GM21526 (cell line): ENCODE results near the gene ABI3BP.

Source experiments
- ATAC-seq: cut with Tn5 transposase; IDR thresholded peaks from one replicate; pipeline ENCODE4 v1.9.1; 2021; ENCODE audit warnings: moderate library complexity; ENCODE audit not compliant: unreplicated experiment, low FRiP score

Gene ABI3BP

DNA sequence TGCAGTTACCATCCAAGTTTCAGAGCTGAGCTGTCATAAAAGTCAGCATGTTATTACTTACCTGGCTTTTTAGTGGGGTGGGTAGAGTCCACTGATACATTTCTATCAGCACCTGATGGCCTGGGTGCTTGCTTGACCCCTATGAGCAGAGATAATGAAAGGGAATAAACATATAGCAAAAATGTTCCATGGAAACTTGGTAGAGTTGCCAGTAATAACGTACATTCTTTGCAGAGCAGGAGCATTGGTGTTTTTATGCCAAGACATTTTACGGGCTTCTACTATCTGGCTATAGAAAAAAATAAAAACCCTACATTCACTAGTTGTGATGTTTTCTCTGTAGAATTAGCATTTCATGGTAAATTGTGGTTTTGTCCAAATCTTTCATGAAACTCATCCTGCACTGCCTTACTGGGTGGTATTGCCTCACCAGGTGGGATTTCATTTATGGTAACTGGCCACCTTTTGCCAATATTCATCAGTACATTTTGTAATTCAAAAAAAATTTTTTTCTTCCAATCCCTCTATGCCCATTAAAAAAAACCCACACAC lies 213.1 kb downstream of the ABI3BP start:
- no peak for ATAC-seq

DNA sequence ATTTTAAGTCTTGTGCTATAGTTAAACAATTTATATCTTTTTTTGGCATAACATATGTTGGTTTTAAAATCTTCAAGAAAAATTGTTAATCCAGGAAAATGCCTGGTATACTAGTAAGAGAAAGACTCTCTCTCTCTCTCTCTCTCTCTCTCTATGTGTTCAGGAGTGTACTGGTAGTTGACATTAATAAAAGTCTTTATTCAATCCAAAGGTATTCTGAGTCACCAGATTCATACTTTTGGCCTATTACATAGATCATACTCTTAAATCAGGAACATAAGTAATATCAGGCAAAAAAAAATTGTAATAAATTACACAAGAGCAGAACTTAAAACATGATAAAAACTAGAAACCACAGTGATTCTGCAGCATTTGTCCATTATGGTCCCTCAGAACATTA lies 213.7 kb downstream of the ABI3BP start:
- ATAC-seq, result no peak

DNA sequence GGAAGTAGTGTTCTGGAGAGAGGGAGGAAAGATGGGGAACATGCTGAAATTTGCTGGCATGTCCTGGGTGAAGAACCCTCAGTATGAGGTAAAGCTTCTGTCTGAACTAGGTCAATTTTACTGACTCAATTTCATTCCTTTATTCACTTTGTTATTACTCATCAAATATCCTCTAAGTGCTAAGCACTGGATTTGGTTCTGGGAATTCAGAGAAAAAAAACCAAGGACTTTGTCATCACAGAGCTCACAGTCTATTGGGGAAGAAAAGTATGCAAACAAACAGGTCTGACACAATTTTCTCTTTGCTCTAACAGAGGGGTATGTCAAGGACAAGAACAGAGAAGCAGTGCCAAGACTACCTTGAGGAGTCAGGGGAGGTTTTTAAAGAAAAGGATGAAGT lies 215.9 kb downstream of the ABI3BP start:
- ATAC-seq, result no peak

DNA sequence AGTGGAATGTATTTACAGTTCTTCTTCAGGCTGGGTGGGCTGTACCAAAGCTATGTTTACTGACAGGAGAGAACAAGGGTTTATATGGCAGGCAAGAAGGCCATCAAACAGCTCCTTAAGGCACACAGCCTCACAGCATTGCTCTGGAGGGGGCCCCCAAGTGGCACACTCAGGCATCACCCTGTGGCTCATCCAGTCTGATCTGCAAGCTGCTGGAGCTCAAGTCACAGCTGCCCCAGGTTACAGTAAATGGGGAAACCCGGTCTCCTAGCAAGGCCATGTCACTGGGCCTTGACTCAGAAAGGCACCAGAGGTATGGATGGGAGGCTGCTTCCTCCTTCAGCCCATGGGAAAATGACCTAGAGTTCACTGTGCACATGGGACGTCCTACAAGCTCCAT lies 216.5 kb downstream of the ABI3BP start:
- no peak for ATAC-seq

DNA sequence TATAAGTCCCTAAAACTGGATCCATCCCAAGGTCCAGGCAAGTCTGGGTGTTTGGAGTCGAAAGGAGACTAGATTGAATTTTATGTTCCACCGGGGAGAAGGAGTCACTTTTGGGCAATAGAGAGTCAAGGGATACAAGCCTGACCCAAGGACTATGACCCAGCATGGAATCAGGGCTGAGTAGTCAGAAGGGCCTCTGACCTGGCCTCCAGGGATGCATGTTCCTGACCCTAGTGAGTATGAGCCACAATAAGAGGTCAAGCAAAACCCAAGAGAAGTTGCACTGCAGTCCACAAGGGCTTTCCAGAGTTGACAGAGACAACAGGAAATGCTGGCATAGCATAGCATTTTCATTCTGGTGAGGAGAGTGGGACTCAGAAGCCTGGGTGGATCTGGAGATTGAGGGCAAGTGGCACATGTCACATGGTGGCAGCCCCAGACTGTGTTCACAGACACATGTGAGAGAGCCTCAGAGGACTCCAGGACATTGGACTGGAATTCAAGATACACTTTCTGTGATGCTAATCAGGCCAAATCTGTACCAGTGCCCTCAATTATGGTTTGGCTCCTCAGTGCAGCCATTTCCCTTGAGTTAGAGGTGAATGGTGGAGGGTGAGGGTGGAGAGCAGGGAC lies 217.0 kb downstream of the ABI3BP start:
- no peak for ATAC-seq

DNA sequence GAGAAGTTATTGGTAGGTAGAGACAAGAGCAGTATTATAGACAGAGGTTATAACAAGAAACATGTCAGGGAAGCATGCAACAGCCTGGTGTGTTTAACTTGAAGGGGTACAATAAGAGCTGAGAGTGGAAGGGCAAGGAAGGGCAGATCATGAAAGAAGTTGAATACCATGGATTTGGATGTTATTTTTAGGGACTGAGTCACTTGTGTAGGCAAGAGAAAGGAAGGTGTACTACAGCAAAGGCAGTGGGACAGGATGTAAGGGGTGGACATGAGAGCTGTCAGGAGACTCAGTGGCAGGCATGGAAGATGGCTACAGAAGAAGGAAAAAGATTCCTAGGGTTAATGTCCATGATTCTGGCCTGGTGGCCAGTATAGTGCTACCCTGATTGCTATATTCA lies 217.6 kb downstream of the ABI3BP start:
- no peak for ATAC-seq

DNA sequence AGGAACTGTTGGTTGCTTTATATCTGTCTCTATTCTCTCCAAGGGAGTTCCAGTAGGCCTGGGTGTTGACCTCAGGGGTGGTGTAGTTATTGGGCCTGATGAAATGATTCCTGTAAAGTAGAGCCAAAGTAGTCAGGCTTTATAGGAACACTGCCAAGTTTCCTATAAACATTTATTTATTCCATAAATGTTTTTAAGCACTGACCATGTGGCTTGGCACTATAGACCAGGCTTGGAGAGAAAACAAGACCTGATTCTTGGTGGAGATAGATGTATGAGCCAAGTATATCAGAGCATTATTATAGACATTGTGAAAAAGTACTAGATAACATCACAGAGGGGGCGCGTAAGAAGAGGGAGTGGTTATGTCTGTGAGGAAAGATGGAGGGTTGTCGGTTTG lies 218.0 kb downstream of the ABI3BP start:
- ATAC-seq, result no peak

DNA sequence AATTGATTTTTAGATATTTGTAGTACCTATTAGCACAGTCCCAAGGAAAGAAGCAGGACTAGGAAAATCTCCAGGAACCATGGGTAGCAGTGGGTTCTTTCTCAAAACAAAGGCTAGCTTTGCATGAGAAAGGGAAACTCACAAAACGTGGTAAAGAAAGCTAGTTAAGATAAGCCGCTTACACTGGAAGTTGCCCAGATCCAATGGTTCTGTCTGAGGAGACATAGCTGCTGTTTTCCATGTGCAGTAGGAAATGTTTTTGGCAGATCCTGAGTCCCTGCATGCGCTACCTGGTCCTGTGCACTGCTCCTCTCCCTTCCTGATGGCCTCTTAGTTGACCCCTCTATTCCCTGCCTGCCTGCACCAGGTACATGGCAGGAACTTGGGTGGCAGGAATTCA lies 223.5 kb downstream of the ABI3BP start:
- no peak for ATAC-seq

DNA sequence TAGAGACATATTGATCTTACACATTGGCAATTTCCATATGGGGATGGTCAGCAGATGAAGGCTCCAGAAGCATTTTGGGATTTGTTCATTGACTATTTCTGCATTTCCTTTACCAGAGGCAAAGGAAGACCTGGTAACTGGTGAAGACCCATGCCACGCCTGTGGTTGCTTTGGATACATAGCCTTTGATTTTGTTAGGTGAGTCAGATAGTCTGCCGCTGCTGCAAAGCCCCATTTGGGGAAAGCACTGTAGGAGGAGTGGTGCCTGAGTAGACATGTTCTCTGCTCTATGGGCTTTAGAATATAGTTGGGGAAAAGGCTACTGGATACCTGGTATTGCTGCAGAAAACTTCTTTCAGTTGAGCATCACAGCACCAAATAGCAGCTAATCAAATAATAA lies 227.2 kb downstream of the ABI3BP start:
- ATAC-seq, result no peak

DNA sequence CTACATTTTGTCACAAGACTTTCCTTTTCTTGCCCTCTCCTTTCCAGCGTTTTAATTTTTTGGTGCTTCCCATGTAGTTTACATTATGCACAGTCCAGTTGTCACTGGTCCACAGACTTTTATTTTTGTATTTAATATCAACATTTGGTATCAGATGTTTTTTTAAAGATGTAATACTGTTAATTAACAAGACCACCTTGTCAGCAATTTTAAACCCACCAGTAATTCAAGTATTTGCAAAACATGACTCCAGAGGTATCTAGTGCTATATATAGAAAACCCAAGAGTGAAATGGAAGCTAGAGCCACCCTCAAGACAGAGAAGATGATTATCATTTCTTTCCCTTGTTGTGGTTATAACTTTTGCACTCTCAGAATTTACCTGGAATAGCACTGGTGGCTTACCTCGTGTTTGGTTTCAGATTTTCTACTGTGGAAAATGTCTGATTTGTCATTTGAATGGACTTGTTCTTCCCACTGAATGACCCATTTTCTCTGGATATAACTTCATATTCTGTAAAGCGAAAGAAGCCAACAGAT lies 227.7 kb downstream of the ABI3BP start:
- ATAC-seq, result no peak

DNA sequence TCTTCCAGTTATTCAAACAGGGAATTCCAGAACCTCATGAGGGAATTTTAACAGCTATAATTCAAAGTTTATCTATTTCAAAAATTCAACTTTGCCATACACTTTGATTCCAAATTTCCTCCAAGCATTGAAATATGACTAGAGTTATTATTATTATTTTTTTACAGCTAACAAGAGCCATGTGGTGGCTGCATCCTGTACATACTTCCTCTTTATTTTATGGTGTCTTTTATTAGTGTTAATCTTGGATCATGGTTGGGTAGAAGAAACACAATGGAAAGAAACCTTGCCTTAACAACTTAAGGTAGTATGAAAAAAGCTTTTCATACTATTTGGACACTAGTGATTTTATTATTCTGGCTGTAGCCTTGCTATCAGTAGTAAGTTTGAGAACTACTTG lies 231.3 kb downstream of the ABI3BP start:
- no peak for ATAC-seq

DNA sequence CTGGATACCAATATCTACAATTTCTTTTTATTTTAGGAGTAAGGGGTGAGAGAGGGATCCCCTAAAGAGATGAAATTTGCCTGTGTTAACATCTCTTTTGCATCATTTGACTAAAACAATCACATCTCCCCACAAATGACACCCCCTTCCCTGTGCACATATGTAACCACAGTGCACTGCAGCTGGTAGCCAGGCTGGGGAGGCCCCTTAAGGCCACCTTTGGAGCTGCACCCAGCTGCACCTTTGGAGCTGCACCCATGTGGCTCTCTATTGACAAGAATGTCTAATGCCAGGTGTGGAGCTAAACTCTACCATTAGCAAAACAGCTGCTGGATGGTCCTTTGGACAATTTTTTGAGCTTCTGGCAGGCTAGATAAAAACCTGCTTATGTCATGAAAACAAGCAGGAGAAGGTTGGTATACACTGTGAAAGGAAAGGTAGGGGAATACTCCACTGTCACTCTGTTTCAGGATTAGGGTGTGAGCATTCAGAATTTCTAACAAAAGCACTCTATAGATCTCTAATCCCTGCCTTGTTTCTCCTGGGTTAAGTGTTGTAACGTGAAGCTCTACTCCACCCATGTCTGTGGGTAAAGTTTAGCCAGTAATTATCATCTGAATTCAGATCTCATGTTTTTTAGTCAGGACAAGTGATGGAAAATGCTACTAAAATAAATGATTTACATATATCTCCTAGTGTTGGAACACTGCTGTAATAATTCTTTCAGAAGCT lies 231.8 kb downstream of the ABI3BP start:
- peak; percentile 89 for ATAC-seq

DNA sequence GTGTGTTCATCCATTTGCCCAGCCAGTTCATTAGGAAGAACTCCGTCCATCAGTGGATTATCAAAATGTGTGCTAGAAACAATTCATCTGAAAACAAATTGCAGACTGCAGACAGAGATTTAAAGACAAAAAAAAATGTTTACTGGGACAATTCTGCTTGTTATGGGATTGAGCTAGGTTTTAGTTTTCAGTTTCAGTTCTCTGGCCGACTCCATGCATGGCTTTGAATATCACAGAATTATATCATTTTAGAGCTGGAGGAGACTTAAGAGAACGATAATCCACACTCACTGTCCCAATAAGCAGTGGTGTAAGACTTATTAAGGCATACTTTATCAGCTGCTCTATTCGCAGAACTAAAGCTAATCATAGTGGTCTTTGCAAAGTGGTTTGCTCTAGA lies 232.8 kb downstream of the ABI3BP start:
- ATAC-seq, result no peak

DNA sequence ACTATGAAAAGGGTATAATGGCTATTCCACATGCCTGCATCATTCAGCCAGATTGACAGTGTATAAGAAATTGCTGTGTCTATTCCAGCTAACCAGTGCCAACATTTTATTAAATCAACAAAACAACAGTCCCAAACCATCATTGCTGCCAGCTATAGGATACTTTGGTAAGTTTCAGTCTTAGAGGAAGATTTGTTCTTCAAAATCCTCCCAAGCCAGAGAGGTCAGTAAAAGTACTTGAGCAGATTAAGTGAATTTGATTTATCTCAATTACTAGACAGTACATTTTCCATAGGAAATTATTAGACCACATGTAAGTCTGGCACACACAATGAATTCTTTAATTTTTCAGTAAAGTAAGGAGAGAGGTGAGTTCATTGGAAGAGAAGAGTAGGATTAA lies 233.3 kb downstream of the ABI3BP start:
- no peak for ATAC-seq

DNA sequence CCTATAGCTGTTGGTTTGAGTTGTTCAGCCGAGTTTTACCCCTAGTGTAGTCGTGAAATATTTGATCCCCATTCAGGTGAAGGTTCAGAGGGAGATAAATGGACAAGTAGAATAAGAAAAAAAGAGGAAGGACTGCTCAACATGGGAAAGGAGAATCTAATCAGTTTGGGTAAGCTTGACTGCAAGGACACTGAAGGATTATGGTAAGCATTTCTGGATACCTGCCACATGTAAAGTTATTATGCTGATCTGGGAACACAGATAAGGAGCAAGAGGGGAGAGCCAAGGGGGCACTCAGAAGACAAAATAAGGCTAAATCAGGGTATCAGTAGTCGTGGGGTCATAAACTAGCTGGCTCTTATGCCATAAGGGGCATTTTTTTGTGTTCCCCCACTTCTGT lies 234.1 kb downstream of the ABI3BP start:
- ATAC-seq, result no peak

DNA sequence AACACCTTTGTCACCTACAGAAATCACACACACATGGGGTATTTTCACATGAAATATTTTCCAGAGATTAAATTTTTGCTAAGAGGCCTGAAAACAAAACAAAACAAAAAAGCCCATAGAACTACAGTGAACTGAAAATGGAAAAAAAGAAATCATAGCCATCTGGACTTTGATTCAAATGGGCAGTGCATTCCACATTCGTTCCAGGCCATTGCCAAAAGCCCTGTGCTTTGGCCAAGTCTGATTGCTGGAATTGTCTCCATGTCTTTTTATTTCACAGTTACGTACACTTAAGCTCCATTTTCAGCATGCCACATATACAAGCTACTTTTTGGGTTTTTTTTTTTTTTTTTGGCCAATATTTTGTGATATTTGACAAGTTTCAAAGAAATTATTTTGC lies 236.8 kb downstream of the ABI3BP start:
- no peak for ATAC-seq

DNA sequence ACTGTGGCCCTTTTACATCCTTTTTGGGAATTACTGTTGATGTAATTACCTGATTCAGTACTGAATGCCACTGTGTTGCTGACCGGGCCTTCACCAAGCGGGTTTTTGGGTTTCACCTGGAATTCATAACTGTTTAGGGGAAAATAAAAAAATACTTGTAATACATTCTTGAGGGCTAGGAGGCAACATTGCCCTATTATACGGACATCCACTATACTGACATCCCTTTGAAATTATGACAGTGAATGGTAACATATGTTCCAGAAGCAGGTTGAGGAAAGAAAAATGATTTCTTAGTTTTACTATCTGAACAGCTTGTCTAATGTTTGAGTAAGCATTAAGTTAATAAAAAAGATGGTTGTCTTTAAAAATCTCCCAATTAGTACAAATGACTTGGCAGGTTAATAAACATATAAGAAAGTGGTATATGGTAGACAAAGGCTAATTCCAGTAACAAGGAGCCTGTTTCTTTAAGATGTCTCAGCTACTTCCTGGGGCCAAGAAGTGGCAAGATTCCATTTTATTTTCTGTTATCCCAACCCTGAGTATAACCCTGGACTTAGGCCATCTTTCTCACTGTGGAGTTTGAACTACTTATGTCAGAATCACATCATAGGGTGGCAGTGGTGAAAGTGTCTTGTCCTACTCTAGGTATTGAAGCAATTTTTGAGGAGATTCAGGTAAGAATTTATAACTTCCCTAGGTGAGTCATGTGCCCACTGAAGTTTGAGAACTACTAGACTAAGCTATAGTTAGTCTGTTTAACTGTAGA lies 238.5 kb downstream of the ABI3BP start:
- no peak for ATAC-seq

DNA sequence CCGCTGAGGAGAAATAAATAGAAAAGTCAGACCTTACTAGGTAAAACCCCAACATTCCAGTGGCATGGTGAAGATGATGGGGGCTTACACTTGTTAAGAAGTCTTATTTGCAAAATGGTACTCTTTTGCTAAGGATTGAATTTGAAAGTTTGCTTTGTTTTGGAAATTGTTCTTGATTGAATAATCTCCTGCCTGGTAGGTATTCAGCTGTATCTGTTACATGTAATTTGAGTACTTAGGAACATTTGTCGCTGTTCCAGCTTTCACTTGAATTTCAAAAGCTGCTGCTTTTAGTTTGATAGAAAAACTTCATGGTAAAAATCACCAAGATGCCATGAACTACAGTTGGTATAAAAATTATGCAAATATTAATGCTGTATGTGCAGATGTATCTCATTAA lies 239.4 kb downstream of the ABI3BP start:
- no peak for ATAC-seq

DNA sequence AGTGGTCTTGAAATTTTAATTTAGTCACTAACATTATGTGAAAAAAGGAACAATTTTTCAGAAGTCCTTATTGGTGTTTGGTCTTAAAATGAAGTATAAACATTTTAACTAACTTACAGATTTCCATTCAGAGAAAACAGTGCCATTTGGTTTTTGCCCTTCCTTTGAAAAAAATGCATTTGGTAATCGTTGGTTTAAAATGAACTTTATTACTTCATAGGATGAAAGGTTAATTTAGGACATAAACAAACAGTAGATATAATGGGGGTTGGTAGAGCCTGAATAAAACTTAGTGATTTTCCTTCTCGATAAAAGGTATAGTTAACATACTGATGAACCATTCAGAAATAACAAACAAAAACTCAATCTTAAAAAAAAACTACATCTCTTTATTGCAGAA lies 244.3 kb downstream of the ABI3BP start:
- no peak for ATAC-seq

DNA sequence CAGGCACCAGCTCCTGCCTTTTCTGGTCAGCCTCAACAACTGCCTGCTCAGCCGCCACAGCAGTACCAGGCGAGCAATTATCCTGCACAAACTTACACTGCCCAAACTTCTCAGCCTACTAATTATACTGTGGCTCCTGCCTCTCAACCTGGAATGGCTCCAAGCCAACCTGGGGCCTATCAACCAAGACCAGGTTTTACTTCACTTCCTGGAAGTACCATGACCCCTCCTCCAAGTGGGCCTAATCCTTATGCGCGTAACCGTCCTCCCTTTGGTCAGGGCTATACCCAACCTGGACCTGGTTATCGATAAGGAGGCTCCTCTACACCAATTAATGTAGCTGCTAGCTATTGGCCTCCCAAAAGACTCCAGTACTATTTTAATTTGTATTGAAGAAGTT lies 245.0 kb downstream of the ABI3BP start:
- ATAC-seq, result no peak

DNA sequence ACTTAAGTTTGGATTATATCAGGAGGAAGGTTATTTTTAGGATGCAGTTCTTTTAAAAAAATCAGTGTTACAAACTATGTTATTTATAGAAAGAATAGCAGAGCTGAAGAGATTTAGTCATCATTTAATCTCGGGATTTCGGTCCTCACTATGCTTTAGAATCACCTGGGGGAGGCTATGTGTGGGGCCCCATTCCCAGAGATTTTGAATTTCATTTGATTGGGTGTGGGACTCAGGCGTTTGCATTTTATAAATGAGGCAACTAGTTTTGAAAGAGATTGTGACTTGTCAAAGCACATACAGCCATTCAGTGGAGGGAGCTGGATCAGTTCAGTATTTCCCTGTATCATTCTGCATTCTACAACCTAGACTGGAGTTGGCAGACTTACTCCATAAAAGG lies 247.1 kb downstream of the ABI3BP start:
- ATAC-seq, result no peak
